GM21619 (cell line): ENCODE measurements around the gene LCN6.
A peak's percentile ranks its signal among the peaks of the same experiment; 100 is the strongest.
"Not testable (repeated sequence)": the region's sequence is repeated elsewhere in the genome, so short reads cannot be mapped to it uniquely, and the experiment has no call there.

Experiments
- ATAC-seq: cut with Tn5 transposase; IDR thresholded peaks from one replicate; pipeline ENCODE4 v1.9.1; 2021; ENCODE audit not compliant: unreplicated experiment

Gene LCN6

GRCh38 chr9:136711751-136712689 is 36.3 kb downstream of the LCN6 start, which contains the start of gene DIPK1B:
DIPK1B (plus strand) TSS chr9:136712572; CDS start chr9:136712666, 94 bp downstream.
- no peak for ATAC-seq

- ATAC-seq, result not testable (repeated sequence)
Measured at GRCh38 chr9:136711219-136711648, 37.1 kb downstream of the LCN6 start.

DNA sequence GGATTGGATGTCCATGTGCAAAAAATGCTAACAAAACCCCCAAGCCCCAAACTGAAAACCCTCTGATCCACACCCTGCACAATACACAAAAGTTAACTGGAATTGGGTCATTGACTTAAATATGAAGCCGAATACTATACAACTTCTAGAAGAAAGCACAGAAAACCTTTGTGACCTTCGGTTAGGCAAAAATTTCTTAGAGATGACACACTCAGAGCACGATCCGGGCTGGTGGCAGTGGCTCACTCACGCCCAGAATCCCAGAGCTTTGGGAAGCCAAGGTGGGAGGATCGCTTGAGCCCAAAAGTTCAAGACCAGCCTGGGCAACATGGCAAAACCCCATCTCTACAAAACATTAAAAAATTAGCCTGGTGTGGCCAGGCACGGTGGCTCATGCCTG is 37.8 kb downstream of the LCN6 start:
- no peak for ATAC-seq

DNA sequence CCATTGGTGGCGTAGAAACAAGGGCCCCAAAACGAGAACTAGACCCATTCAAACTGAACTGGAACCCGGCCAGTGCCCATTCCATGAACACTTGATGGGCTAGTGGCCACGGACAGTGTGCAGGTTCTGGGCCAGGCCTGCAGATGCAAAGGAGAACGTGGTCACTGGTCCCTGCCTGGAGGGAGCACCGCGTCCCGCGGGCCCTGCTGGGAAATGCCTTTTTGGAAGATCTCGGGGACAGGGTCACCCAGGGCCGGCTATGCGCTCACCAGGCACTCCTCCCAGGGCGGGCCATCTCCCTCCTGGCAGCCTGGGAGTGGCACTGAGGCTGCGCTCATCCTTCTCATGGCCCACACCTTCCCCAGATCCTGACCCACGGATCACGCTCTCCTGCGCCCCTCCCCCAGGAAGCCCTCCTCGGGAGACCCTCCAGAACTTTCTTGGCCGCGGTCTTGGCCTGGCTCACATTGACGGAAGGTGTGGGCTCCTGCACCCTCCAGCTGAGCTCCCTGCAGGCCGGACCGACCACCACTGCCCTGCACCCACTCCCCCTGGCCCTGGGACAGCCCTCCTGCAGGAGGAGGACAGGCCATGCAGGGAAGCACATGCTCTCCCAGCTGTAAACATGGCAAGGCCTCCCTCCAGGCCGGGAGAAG is 38.7 kb downstream of the LCN6 start:
- ATAC-seq, result no peak

- no peak for ATAC-seq
Measured at GRCh38 chr9:136707849-136708517, 40.3 kb downstream of the LCN6 start.

DNA sequence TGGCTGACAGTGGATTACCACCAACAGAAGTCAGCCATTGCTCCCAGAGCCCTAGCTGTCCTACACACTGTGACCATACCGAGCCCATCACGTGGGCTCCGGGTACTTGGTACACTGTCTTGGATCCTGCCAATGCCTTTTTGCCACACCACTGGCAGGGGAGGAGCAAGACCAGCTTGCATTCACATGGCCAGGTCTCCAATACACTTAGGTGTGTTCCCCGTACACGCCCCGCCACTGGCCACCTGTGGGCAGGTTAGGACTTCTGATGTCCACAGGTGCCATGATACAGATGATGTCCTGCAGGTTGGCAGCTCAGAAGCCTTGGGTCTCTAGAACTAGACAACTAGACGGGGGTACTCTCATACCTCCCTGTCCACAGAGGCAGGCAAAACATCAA is 41.3 kb downstream of the LCN6 start:
- ATAC-seq, result no peak

- ATAC-seq, result no peak
Measured at GRCh38 chr9:136705564-136705963, 42.8 kb downstream of the LCN6 start.

DNA sequence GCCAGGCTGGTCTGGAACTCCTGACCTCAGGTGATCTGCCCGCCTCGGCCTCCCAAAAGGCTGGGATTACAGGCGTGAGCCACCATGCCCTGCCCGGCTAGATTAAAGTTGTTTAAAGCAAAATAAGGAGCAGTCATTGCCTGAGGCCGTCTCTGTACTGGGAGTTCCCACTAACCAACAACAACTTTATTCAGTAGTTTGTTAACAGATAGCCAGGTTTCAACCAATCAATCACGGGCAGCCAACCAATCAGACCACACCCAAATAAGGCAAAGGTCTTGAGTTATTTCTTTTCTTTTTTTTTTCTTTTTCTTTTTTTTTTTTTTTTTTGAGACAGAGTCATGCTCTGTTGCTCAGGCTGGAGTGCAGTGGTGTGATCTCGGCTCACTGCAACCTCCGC is 43.6 kb downstream of the LCN6 start:
- ATAC-seq, result not testable (repeated sequence)

GRCh38 chr9:136703276-136703860 is 45.0 kb downstream of the LCN6 start:
- ATAC-seq, result no peak

GRCh38 chr9:136701668-136702053 is 46.7 kb downstream of the LCN6 start:
- ATAC-seq, result peak; percentile 5

- peak; percentile 79 for ATAC-seq
Measured at GRCh38 chr9:136700959-136701667, 47.2 kb downstream of the LCN6 start.

DNA sequence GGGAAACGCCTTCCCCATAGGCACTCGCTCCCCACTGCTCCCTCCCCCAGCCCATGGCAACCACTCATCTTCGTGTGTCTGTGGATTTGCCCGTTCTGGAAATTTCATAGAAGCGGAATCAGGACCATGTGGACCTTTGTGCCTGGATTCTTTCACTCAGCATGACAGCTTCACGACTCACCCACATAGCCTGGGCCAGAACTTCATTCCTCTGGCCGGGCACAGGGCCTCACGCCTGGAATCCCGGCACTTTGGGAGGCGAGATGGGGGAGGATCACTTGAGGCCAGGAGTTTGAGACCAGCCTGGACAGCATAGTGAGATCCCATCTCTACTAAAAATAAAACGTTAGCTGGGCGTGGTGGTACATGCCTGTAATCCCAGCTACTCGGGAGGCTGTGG is 48.0 kb downstream of the LCN6 start:
- ATAC-seq, result no peak

GRCh38 chr9:136698635-136699246 is 49.6 kb downstream of the LCN6 start:
- no peak for ATAC-seq

DNA sequence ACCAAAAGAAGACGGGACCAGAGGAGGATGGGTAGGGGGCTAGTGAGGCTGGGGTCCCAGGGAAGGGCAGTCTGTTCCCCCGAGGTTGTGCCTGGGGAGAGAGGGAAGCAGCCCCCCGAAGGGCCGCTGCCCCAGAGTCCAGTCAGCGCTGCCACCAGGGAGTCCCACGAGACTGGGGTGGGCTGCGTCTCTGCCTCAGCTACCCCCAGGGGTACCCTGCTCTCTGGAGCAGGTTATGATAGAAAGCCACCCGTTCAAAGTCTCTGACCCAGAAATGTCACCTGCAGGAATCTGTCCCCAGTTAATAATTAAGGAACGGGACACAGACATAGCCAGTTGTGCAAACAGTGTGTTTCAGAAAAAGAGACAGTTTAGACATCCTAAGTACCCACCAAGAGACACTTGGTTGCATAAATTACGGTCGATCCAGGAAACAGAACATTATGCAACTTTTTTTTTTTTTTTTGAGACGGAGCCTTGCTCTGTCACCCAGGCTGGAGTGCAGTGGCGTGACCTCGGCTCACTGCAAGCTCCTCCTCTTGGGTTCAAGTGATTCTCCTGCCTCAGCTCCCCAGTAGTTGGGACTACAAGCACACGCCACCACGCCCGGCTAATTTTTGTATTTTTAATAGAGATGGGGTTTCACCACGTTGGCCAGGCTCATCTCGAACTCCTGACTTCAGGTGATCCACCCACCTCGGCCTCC is 50.4 kb downstream of the LCN6 start:
- no peak for ATAC-seq

GRCh38 chr9:136697146-136697820 is 51.0 kb downstream of the LCN6 start:
- ATAC-seq, result no peak

DNA sequence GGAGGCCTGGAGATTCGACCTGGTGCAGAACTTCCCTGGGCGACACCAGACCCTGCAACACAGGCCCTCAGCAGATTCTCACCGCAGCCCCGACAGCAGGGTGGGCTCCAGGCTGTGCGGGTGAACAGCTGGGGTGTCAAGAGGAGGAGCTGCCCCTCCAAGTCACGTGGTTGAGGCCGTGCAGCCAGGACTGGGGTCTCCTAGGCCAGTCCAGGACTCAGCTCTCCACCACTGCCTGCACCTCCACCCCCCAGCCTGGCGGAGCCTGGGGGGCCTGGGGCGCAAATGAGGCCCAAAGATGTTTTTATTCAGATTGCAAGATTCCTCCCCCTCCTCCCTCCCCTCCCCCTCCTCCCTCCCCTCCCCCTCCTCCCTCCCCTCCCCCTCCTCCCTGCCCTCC is 51.8 kb downstream of the LCN6 start:
- no peak for ATAC-seq

DNA sequence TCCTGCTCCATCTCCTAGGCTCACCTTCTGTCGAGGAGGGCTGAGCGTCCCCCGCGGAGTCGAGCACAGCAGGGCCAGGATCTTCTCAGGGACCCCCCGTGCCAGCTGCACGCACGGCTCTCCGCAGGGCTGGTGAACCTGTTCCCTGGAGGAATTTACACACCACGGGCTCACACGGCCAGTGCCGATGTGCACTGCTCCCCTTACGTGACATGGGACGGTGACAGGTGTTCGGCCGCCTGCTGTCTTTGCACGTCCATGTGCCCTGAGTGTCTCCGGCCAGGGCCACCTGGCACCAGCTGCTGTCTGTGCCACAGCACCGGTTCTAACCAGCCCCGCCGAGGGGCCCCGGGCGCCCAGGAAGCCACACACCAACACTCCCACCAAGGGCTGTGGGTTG is 52.4 kb downstream of the LCN6 start:
- ATAC-seq, result no peak

- no peak for ATAC-seq
Measured at GRCh38 chr9:136695435-136695895, 52.9 kb downstream of the LCN6 start.

- no peak for ATAC-seq
Measured at GRCh38 chr9:136694872-136695247, 53.5 kb downstream of the LCN6 start.
